Stimulated activated CD4-positive, alpha-beta T cell treated with anti-CD3 and anti-CD28 coated beads, Interleukin-15, amount 100 ng/mL, for 48 hours (primary cell): ENCODE results near the gene PPARA.

Experiments
- DNase-seq, 2 donors: peaks; one replicate each; pipeline ENCODE4 v3.0.0-alpha.2; 2020; ENCODE audit warnings: low read depth in 2 of 2

The PPARA gene

GRCh38 chr22:46212195-46212594, 61.9 kb downstream of the PPARA start:
- no peak for DNase-seq

- DNase-seq, result no peak
Measured at GRCh38 chr22:46213052-46213451, 62.7 kb downstream of the PPARA start.

- no peak for DNase-seq
Measured at GRCh38 chr22:46214149-46214548, 63.8 kb downstream of the PPARA start.

GRCh38 chr22:46214616-46215015, 64.3 kb downstream of the PPARA start:
- no peak for DNase-seq

- no peak for DNase-seq
Measured at GRCh38 chr22:46219636-46220035, 69.3 kb downstream of the PPARA start.

- peak in 1 of 2 donors; percentile 7 for DNase-seq
Measured at GRCh38 chr22:46220921-46221320, 70.6 kb downstream of the PPARA start.

- DNase-seq, result no peak
Measured at GRCh38 chr22:46224044-46224897, 73.9 kb downstream of the PPARA start.

GRCh38 chr22:46224898-46225290, 74.6 kb downstream of the PPARA start:
- no peak for DNase-seq

- DNase-seq, result no peak
Measured at GRCh38 chr22:46225631-46226030, 75.3 kb downstream of the PPARA start.

GRCh38 chr22:46226577-46226976, 76.3 kb downstream of the PPARA start:
- no peak for DNase-seq

GRCh38 chr22:46229701-46230100, 79.4 kb downstream of the PPARA start:
- DNase-seq, result no peak

- DNase-seq, result no peak
Measured at GRCh38 chr22:46230262-46230901, 80.1 kb downstream of the PPARA start.

GRCh38 chr22:46233231-46233630, 82.9 kb downstream of the PPARA start:
- no peak for DNase-seq

- DNase-seq, result no peak
Measured at GRCh38 chr22:46234969-46235368, 84.6 kb downstream of the PPARA start.

- no peak for DNase-seq
Measured at GRCh38 chr22:46237453-46238124, 87.3 kb downstream of the PPARA start.

- no peak for DNase-seq
Measured at GRCh38 chr22:46238541-46238940, 88.2 kb downstream of the PPARA start.

- DNase-seq, result no peak
Measured at GRCh38 chr22:46239261-46240048, 89.1 kb downstream of the PPARA start.

GRCh38 chr22:46240073-46240472, 89.7 kb downstream of the PPARA start:
- no peak for DNase-seq

- DNase-seq, result no peak
Measured at GRCh38 chr22:46240506-46240905, 90.2 kb downstream of the PPARA start.

GRCh38 chr22:46240907-46241306, 90.6 kb downstream of the PPARA start:
- no peak for DNase-seq

GRCh38 chr22:46241396-46242007, 91.2 kb downstream of the PPARA start:
- DNase-seq, result no peak
